ENCODE data around the gene USH2A. TPM values are rescaled to one million over a fixed set of nuclear protein-coding genes. Genes with fewer than 3 reads are reported as not detected.

Gene USH2A
- total and polyA plus RNA-seq, 8 donors, result 0.03 to 0.06 (median 0.04) TPM; not detected in 2

DNA sequence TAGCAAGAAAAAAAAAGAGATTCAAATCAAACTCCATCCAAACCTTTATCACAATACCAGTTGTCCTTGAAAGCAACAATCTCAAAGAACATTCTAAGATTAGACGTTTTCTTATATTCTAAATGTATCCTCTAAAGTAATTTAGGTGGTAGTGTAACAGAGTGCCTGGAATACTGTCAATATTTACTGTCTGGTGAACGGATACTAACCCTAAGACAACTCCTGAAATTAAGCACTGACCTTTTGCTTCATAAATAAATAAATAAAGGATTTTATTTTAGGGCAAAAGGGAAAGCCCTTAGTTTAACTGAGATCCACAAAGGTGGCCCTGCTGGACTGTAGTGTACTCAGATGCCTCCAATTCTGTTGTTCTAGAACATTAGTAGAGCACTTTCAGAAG is 9.9 kb upstream of the USH2A start:
- intact Hi-C loops (cut with DNase I), result no loop called here
- no peak overlapping the region for H3K4me3 ChIP-seq
- TF ChIP-seq, protein P1, sequence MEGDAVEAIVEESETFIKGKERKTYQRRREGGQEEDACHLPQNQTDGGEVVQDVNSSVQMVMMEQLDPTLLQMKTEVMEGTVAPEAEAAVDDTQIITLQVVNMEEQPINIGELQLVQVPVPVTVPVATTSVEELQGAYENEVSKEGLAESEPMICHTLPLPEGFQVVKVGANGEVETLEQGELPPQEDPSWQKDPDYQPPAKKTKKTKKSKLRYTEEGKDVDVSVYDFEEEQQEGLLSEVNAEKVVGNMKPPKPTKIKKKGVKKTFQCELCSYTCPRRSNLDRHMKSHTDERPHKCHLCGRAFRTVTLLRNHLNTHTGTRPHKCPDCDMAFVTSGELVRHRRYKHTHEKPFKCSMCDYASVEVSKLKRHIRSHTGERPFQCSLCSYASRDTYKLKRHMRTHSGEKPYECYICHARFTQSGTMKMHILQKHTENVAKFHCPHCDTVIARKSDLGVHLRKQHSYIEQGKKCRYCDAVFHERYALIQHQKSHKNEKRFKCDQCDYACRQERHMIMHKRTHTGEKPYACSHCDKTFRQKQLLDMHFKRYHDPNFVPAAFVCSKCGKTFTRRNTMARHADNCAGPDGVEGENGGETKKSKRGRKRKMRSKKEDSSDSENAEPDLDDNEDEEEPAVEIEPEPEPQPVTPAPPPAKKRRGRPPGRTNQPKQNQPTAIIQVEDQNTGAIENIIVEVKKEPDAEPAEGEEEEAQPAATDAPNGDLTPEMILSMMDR (IDR thresholded peaks at IDR 0.05), result no peak

DNA sequence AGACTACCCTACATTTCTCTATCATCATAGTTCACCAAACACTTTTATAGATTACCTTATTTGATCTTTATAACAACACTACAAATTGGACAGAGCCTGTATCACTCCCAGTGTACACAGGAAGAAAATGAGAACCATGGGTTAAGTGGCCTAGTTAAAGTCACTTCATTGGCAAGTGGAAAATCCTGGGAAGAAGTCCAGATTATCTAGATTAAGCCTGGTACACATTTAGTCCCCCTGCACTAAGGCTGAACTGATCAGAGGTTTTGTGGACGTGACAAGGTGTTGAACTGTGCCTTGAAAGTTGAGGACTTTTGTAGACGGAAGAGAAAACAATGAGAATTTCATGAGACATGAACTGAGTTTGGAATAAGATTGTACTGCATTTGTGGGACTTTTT is 7.5 kb upstream of the USH2A start:
- H3K9me3 ChIP-seq, result no peaks in the 10 kb centered on the region
- no peak overlapping the region for H3K4me3 ChIP-seq
- DNase-seq, result no peak
- no peak overlapping the region for H3K27ac ChIP-seq
- ATAC-seq, result no peak
- no peaks in the 10 kb centered on the region for H3K4me1 ChIP-seq
- no peaks in the 10 kb centered on the region for H3K36me3 ChIP-seq
- intact Hi-C loops (cut with DNase I), result no loop called here
- TF ChIP-seq, protein P1 (IDR thresholded peaks at IDR 0.05), result no peak
- no peaks in the 10 kb centered on the region for H3K27me3 ChIP-seq

More for the DNA sequence above, 9.9 kb upstream of the USH2A start:
- no peaks in the 10 kb centered on the region for H3K4me1 ChIP-seq
- no peak for ATAC-seq
- no peaks in the 10 kb centered on the region for H3K36me3 ChIP-seq
- no peak for DNase-seq
- no peak overlapping the region for H3K27ac ChIP-seq
- no peaks in the 10 kb centered on the region for H3K27me3 ChIP-seq
- no peaks in the 10 kb centered on the region for H3K9me3 ChIP-seq

DNA sequence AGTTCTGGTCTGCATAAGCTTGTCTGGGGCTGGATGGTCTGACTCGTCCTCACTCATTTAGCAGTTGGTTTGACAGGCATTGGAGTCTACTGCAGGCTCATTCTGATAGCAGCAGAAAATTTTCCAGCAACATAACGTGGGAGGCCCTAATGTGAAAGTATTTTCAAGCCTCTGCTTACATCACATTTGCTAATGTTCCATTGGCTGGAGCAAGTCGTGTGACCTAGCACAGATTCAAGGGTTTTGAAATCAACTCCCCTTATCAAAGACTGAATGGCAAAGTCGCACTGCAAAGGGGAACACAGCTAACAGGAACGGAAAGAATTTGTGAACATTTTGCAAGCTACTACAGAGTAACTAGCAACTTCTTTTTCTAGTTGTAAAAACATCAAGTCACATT is 2.3 kb upstream of the USH2A start:
- no peaks in the 10 kb centered on the region for H3K36me3 ChIP-seq
- intact Hi-C loops (cut with DNase I), result no loop called here
- no peaks in the 10 kb centered on the region for H3K4me1 ChIP-seq
- no peak overlapping the region for H3K4me3 ChIP-seq
- no peak for ATAC-seq
- H3K9me3 ChIP-seq, result no peaks in the 10 kb centered on the region
- no peak overlapping the region for H3K27ac ChIP-seq
- no peaks in the 10 kb centered on the region for H3K27me3 ChIP-seq
- TF ChIP-seq, protein P1 (IDR thresholded peaks at IDR 0.05), result no peak
- no peak for DNase-seq

DNA sequence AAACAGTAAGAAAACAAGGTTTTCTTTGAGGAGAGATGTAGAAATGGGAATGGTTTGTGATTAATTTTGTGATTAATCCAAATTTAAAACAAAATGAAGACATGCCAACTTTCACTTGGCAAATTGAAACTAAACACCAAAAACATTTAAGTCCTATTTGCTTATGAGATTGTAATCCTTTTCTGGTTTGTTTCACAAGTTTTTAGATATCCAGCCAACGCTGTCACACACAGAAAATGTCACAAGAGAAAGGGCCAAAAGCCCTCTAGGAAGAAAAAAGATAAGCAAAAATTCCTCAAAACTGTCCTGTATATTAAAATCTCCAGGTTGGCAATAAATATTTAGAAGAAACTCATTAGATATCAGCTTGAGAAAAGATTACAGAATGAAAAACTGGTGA is 2.5 kb downstream of the USH2A start:
- H3K9me3 ChIP-seq, result no peaks in the 10 kb centered on the region
- H3K27me3 ChIP-seq, result no peaks in the 10 kb centered on the region
- H3K36me3 ChIP-seq, result no peaks in the 10 kb centered on the region
- intact Hi-C loops (cut with DNase I), result no loop called here
- no peak overlapping the region for H3K27ac ChIP-seq
- DNase-seq (no peak), ATAC-seq (no peak)
- no peaks in the 10 kb centered on the region for H3K4me1 ChIP-seq
- H3K4me3 ChIP-seq, result no peak overlapping the region
- TF ChIP-seq, protein P1 (IDR thresholded peaks at IDR 0.05), result no peak

DNA sequence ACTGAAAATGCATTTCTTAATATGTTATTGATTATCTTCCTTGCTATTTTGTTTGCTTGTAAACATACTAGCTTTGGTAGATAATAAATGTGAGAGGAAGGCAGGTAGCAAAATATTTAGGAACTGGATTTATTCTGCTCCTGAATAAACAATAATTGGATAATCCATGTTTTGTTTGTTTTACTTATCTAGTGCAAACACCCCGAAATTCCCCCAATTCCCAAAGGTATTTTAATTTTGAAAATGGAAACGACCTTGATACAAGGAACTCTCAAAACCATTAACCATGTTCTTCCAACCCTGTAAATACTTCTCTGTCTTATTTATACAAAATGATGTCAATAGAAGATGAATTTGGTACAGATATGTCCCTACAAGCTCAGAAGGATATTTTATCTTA is 3.0 kb downstream of the USH2A start:
- Histone ChIP-seq H3K27me3 (no peaks in the 10 kb centered on the region), H3K4me3 (no peak overlapping the region)

More for the DNA sequence above, 3.0 kb downstream of the USH2A start:
- intact Hi-C loops (cut with DNase I), result no loop called here
- no peaks in the 10 kb centered on the region for H3K4me1 ChIP-seq
- no peak overlapping the region for H3K27ac ChIP-seq
- no peaks in the 10 kb centered on the region for H3K36me3 ChIP-seq
- no peaks in the 10 kb centered on the region for H3K9me3 ChIP-seq
- DNase-seq (no peak), ATAC-seq (no peak)
- TF ChIP-seq, protein P1 (IDR thresholded peaks at IDR 0.05), result no peak

All from left lung (tissue), 10 donors.